MCF 10A (cell line): ENCODE results near the gene USP13. TPM values are rescaled to one million over a fixed set of nuclear protein-coding genes. Genes with fewer than 3 reads are reported as not detected.

Source experiments
- BruUV-seq: library from RNA; stranded (reverse); fragments of 400-500 nt; replicated peaks from 2 replicates; lab custom pipeline; 2021; lab: Mats Ljungman, UMichigan
- CTCF ChIA-PET: fragments of 300-600 bp; sonication (Branson Sonifier 250); formaldehyde crosslinking; extraction: SDS; loops from one replicate; lab custom pipeline; 2021; ENCODE audit warnings: antibody characterized with exemption, inconsistent platforms; lab: Yijun Ruan, JAX
- POLR2A ChIA-PET: fragments of 300-600, 350-650 bp; sonication (Branson Sonifier 250); formaldehyde crosslinking; extraction: SDS; loops from one replicate; lab custom pipeline; 2020; ENCODE audit warnings: antibody characterized with exemption, inconsistent platforms; lab: Yijun Ruan, JAX
- DNase-seq: peaks from one replicate; pipeline ENCODE4 v3.0.0-alpha.2; 2018; ENCODE audit not compliant: unreplicated experiment
- H3K27ac Mint-ChIP-seq: one replicate; pipeline ENCODE4 v1.8.0; 2022; ENCODE audit warnings: mild to moderate bottlenecking, low read depth, mixed read lengths; ENCODE audit not compliant: unreplicated experiment
- H3K27me3 Mint-ChIP-seq: one replicate; pipeline ENCODE4 v1.8.0; 2022; ENCODE audit warnings: mixed read lengths; ENCODE audit not compliant: insufficient read depth, unreplicated experiment
- H3K36me3 Mint-ChIP-seq: one replicate; pipeline ENCODE4 v1.8.0; 2022; ENCODE audit warnings: mild to moderate bottlenecking, moderate library complexity, mixed read lengths; ENCODE audit not compliant: insufficient read depth, unreplicated experiment
- H3K4me1 Mint-ChIP-seq: one replicate; pipeline ENCODE4 v1.8.0; 2022; ENCODE audit warnings: mixed read lengths; ENCODE audit not compliant: insufficient read depth, unreplicated experiment
- H3K4me3 Mint-ChIP-seq: one replicate; pipeline ENCODE4 v1.8.0; 2022; ENCODE audit warnings: mild to moderate bottlenecking, moderate library complexity, mixed read lengths; ENCODE audit not compliant: unreplicated experiment
- H3K9me3 Mint-ChIP-seq: one replicate; pipeline ENCODE4 v1.8.0; 2022; ENCODE audit warnings: mixed read lengths; ENCODE audit not compliant: unreplicated experiment
- CTCF ChIP-seq: fragments of 200-600 bp; IDR thresholded peaks from one replicate; pipeline ENCODE4 v1.8.0; 2022; ENCODE audit warnings: antibody characterized with exemption, mild to moderate bottlenecking; ENCODE audit not compliant: unreplicated experiment
- intact Hi-C: fragments of 100-400 bp; cut with micrococcal nuclease; formaldehyde crosslinking; loops from 2 replicates; pipeline ENCODE4 v1.14.1; 2022
- total RNA-seq: library from RNA; stranded (reverse); gene quantifications from 2 replicates; pipeline ENCODE4 v1.2.3, GENCODE V29; 2022

Gene USP13
- total RNA-seq, 1 experiment from 2014 or later: 9.7 TPM

DNA sequence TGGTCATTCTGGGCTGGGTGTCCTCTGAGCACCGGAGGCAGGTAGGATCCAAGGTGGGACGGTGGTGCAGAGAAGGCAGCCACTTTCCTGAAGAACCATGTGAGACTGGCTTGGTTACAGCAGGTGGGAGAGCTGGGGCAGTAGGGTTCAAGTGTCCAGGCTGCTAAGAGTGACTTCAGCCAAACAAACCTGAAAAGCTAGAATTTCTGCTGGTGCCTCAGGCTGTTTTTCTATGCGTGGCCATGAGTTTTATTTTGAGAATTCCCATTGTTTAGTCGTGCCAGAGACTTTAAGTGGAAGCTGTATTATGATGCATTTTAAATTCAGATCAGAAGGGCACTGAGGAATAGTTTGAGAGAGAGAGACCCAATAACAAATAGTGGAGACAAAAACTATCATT, 20.1 kb downstream of the USP13 start:
- TF ChIP-seq CTCF: no peak
- no peaks in the 10 kb centered on the region for H3K27me3 Mint-ChIP-seq
- H3K36me3 Mint-ChIP-seq: no peaks in the 10 kb centered on the region
- no peak overlapping the region for H3K4me3 Mint-ChIP-seq
- DNase-seq: no peak
- CTCF ChIA-PET: interaction anchor here (0.7 to 1.2 kb wide), 2 partner anchors 23 to 33 kb away, joined by 3 to 10 read pairs; no protein-coding TSS in a partner anchor
- H3K27ac Mint-ChIP-seq: no peak overlapping the region
- POLR2A ChIA-PET: interaction anchor here (1.4 kb wide), 1 partner anchor 20 kb away, joined by 3 read pairs; the partner anchor contains the start of gene USP13
- peaks cover 8% of the 10 kb centered on the region for H3K9me3 Mint-ChIP-seq
- intact Hi-C loops: no loop called here
- BruUV-seq: no TSS peak
- peaks cover 12% of the 10 kb centered on the region for H3K4me1 Mint-ChIP-seq

- POLR2A ChIA-PET: interaction anchor here (1.4 kb wide), 1 partner anchor 20 kb away, joined by 3 read pairs; the partner anchor contains the start of gene USP13
- Mint-ChIP-seq H3K36me3 (no peaks in the 10 kb centered on the region), H3K4me3 (no peak overlapping the region), H3K27me3 (no peaks in the 10 kb centered on the region), H3K27ac (no peak overlapping the region), H3K9me3 (peaks cover 8% of the 10 kb centered on the region), H3K4me1 (peaks cover 12% of the 10 kb centered on the region)
- no TSS peak for BruUV-seq
- CTCF ChIA-PET: interaction anchor here (0.6 to 1.2 kb wide), 3 partner anchors 23 to 1240 kb away, joined by 3 to 10 read pairs (median 3); no protein-coding TSS in a partner anchor
- intact Hi-C loops: no loop called here
- no peak for TF ChIP-seq CTCF
- no peak for DNase-seq
These were observed 20.7 kb downstream of the USP13 start for GRCh38 chr3:179673523-179673922.

GRCh38 chr3:179676081-179676480, 23.2 kb downstream of the USP13 start:
- intact Hi-C loops: no loop called here
- Mint-ChIP-seq H3K36me3 (peaks cover 6% of the 10 kb centered on the region), H3K4me3 (no peak overlapping the region), H3K4me1 (peaks cover 12% of the 10 kb centered on the region), H3K27me3 (no peaks in the 10 kb centered on the region), H3K9me3 (no peaks in the 10 kb centered on the region), H3K27ac (no peak overlapping the region)
- no peak for DNase-seq
- no TSS peak for BruUV-seq
- no peak for TF ChIP-seq CTCF
- CTCF ChIA-PET: no interaction called here
- POLR2A ChIA-PET: no interaction called here

DNA sequence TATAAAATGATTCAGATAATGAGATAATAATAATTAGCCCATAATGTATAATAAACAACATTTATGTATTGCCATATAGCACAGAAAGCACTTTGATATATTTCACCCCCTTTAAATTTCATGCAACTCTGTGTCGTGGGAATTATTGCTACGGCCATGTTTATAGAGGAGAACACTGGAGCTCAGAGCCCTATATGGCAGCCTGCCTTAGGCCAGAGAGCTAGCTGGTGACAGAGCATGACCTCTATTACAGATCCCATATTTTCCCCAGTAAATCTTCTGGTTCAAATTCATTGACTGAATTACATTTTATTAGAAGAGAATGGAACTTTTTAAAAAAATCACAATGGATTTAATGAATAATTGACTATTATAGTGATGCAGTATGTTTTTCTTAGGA, 25.0 kb downstream of the USP13 start:
- no peak overlapping the region for H3K27ac Mint-ChIP-seq
- H3K4me3 Mint-ChIP-seq: no peak overlapping the region
- intact Hi-C loops: no loop called here
- H3K9me3 Mint-ChIP-seq: no peaks in the 10 kb centered on the region
- ChIA-PET POLR2A (no interaction called here), CTCF (interaction anchor here (0.9 kb wide), 1 partner anchor 18 kb away, joined by 3 read pairs; no protein-coding TSS in a partner anchor)
- peaks cover 6% of the 10 kb centered on the region for H3K36me3 Mint-ChIP-seq
- H3K4me1 Mint-ChIP-seq: peaks cover 12% of the 10 kb centered on the region
- H3K27me3 Mint-ChIP-seq: no peaks in the 10 kb centered on the region
- no peak for DNase-seq
- BruUV-seq: no TSS peak
- TF ChIP-seq CTCF: no peak
